Nephron (organoid): ENCODE data around the gene CTRB2.

Experiments used
- H3K27ac Mint-ChIP-seq, 3 experiments: 2 replicates each; pipeline ENCODE4 v1.8.0; 2020; ENCODE audit warnings: mixed read lengths in 3 of 3, mild to moderate bottlenecking in 2 of 3, moderate library complexity in 1 of 3
- H3K27me3 Mint-ChIP-seq: 2 replicates; pipeline ENCODE4 v1.8.0; 2021; ENCODE audit warnings: low read depth, mild to moderate bottlenecking, moderate library complexity, mixed read lengths
- H3K36me3 Mint-ChIP-seq: 2 replicates; pipeline ENCODE4 v1.8.0; 2020; ENCODE audit warnings: low read depth, mixed read lengths
- H3K4me1 Mint-ChIP-seq: 2 replicates; pipeline ENCODE4 v1.8.0; 2020; ENCODE audit warnings: mixed read lengths
- H3K4me3 Mint-ChIP-seq, 3 experiments: 2 replicates each; pipeline ENCODE4 v1.8.0; 2020; ENCODE audit warnings: mild to moderate bottlenecking in 3 of 3, mixed read lengths in 3 of 3, moderate library complexity in 2 of 3
- H3K9me3 Mint-ChIP-seq: 2 replicates; pipeline ENCODE4 v1.8.0; 2020; ENCODE audit warnings: mixed read lengths
- TF ChIP-seq, protein P1 (sequence below), 3 experiments: fragments of 200-600 bp; sonication (generic); IDR thresholded peaks; one replicate each; pipeline ENCODE4 v1.5.0; 2021; ENCODE audit warnings: antibody characterized with exemption in 3 of 3; ENCODE audit not compliant: unreplicated experiment in 3 of 3

The CTRB2 gene

DNA sequence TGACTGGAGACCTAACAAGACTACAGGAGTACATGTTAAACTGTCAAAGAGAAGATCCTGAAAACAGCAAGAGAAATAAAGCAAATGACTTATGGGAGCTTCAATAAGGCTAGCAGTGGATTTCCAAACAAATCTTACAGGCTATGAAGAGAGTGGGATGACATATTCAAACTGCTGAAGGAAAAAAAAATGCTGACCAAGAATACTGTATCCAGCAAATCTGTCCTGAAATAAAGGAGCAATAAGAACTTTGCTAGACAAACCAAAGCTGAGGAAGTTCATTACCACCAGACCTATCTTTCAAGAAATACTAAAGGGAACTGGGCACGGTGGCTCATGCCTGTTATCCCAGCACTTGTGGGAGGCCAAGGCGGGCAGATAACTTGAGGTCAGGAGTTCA, 30.0 kb downstream of the CTRB2 start:
- no peaks in the 10 kb centered on the region for H3K4me1 Mint-ChIP-seq
- H3K27ac Mint-ChIP-seq = no peak overlapping the region

GRCh38 chr16:75175074-75175473, 31.9 kb downstream of the CTRB2 start:
- Mint-ChIP-seq H3K36me3 (peaks cover 61% of the 10 kb centered on the region), H3K4me1 (no peaks in the 10 kb centered on the region)

More for the DNA sequence above, 30.0 kb downstream of the CTRB2 start:
- Mint-ChIP-seq H3K36me3 (peaks cover 43% of the 10 kb centered on the region), H3K4me3 (no peak overlapping the region), H3K27me3 (no peaks in the 10 kb centered on the region), H3K9me3 (peaks cover 63% of the 10 kb centered on the region)
- TF ChIP-seq, protein P1, sequence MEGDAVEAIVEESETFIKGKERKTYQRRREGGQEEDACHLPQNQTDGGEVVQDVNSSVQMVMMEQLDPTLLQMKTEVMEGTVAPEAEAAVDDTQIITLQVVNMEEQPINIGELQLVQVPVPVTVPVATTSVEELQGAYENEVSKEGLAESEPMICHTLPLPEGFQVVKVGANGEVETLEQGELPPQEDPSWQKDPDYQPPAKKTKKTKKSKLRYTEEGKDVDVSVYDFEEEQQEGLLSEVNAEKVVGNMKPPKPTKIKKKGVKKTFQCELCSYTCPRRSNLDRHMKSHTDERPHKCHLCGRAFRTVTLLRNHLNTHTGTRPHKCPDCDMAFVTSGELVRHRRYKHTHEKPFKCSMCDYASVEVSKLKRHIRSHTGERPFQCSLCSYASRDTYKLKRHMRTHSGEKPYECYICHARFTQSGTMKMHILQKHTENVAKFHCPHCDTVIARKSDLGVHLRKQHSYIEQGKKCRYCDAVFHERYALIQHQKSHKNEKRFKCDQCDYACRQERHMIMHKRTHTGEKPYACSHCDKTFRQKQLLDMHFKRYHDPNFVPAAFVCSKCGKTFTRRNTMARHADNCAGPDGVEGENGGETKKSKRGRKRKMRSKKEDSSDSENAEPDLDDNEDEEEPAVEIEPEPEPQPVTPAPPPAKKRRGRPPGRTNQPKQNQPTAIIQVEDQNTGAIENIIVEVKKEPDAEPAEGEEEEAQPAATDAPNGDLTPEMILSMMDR (IDR thresholded peaks at IDR 0.05; ENCODE audit: unreplicated experiment in 3 of 3) = no peak

GRCh38 chr16:75172578-75172977, 34.4 kb downstream of the CTRB2 start:
- Mint-ChIP-seq H3K4me1 (no peaks in the 10 kb centered on the region), H3K9me3 (peaks cover 82% of the 10 kb centered on the region), H3K36me3 (peaks cover 82% of the 10 kb centered on the region), H3K27me3 (no peaks in the 10 kb centered on the region), H3K27ac (no peak overlapping the region), H3K4me3 (no peak overlapping the region)
- TF ChIP-seq, protein P1 (IDR thresholded peaks at IDR 0.05; ENCODE audit: unreplicated experiment in 3 of 3) = no peak

More at GRCh38 chr16:75175074-75175473, 31.9 kb downstream of the CTRB2 start:
- TF ChIP-seq, protein P1 (IDR thresholded peaks at IDR 0.05; ENCODE audit: unreplicated experiment in 3 of 3) = no peak
- Mint-ChIP-seq H3K4me3 (no peak overlapping the region), H3K27ac (no peak overlapping the region), H3K9me3 (peaks cover 73% of the 10 kb centered on the region), H3K27me3 (no peaks in the 10 kb centered on the region)

DNA sequence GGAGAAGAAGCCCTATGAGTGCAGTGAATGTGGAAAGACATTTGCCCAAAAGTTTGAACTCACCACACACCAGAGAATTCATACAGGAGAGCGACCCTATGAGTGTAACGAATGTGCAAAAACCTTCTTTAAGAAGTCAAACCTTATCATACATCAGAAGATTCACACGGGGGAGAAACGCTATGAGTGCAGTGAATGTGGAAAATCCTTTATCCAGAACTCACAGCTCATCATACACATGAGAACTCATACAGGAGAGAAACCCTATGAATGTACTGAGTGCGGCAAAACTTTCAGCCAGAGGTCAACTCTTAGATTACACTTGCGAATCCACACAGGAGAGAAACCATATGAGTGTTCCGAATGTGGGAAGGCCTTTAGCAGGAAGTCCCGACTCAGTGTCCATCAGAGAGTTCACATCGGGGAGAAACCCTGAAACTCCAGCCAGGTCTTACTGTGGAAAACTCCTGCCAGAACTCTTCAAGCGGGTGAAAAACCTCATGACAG, 37.0 kb downstream of the CTRB2 start:
- Mint-ChIP-seq H3K4me3 (no peak overlapping the region), H3K4me1 (no peaks in the 10 kb centered on the region), H3K9me3 (peaks cover 87% of the 10 kb centered on the region), H3K27ac (no peak overlapping the region), H3K36me3 (peaks cover 97% of the 10 kb centered on the region), H3K27me3 (no peaks in the 10 kb centered on the region)
- TF ChIP-seq, protein P1 (IDR thresholded peaks at IDR 0.05; ENCODE audit: unreplicated experiment in 3 of 3) = no peak

GRCh38 chr16:75160386-75160785, 46.6 kb downstream of the CTRB2 start:
- peaks cover 69% of the 10 kb centered on the region for H3K9me3 Mint-ChIP-seq
- no peak overlapping the region for H3K4me3 Mint-ChIP-seq
- TF ChIP-seq, protein P1 (IDR thresholded peaks at IDR 0.05; ENCODE audit: unreplicated experiment in 3 of 3) = no peak
- peaks cover 3% of the 10 kb centered on the region for H3K27me3 Mint-ChIP-seq
- H3K36me3 Mint-ChIP-seq = peaks cover 95% of the 10 kb centered on the region
- H3K4me1 Mint-ChIP-seq = no peaks in the 10 kb centered on the region
- no peak overlapping the region for H3K27ac Mint-ChIP-seq
